Upper lobe of left lung (tissue), 6 donors: ENCODE results near the gene CNTNAP2. TPM values are rescaled to one million over a fixed set of nuclear protein-coding genes. Genes with fewer than 3 reads are reported as not detected.
"Not testable (repeated sequence)": the region's sequence is repeated elsewhere in the genome, so short reads cannot be mapped to it uniquely, and the experiment has no call there.

Source experiments
- ATAC-seq, 2 donors: fragments of 200-7000 bp; cut with Tn5 transposase; one replicate each; pipeline ENCODE4 v1.9.1; 2022; ENCODE audit warnings: mild to moderate bottlenecking in 2 of 2, moderate library complexity in 2 of 2; ENCODE audit not compliant: low FRiP score in 2 of 2
- DNase-seq, 2 donors: peaks; one replicate each; pipeline ENCODE4 v3.0.0-alpha.2; 2019 to 2020
- H3K27ac ChIP-seq, 4 donors: fragments of 200-600 bp; sonication (generic); one replicate each; pipeline ENCODE4 v1.5.1; 2016 to 2019
- H3K27me3 ChIP-seq, 4 donors: fragments of 200-600 bp; sonication (generic); one replicate each; pipeline ENCODE4 v1.5.1; 2017 to 2019
- H3K36me3 ChIP-seq, 4 donors: fragments of 200-600 bp; sonication (generic); one replicate each; pipeline ENCODE4 v1.5.1; 2016 to 2019
- H3K4me1 ChIP-seq, 4 donors: fragments of 200-600 bp; sonication (generic); one replicate each; pipeline ENCODE4 v1.5.1; 2018 to 2019
- H3K4me3 ChIP-seq, 4 donors: fragments of 200-600 bp; sonication (generic); one replicate each; pipeline ENCODE4 v1.5.1; 2017 to 2019; ENCODE audit warnings: mild to moderate bottlenecking in 2 of 4, moderate library complexity in 1 of 4
- H3K9me3 ChIP-seq, 4 donors: fragments of 200-600 bp; sonication (generic); one replicate each; pipeline ENCODE4 v1.5.1; 2018 to 2019
- EP300 ChIP-seq, 4 donors: sonication (generic); formaldehyde crosslinking; IDR thresholded peaks; one replicate each; pipeline ENCODE4 v1.5.1; 2017; ENCODE audit warnings: antibody characterized with exemption in 4 of 4, control low read depth in 2 of 4
- POLR2A ChIP-seq, 4 donors: fragments of 450-650 bp; IDR thresholded peaks; one replicate each; pipeline ENCODE4 v1.5.1; 2016 to 2017; ENCODE audit warnings: antibody characterized with exemption in 4 of 4, mild to moderate bottlenecking in 2 of 4
- POLR2AphosphoS5 ChIP-seq, 2 donors: sonication (generic); formaldehyde crosslinking; IDR thresholded peaks; one replicate each; pipeline ENCODE4 v1.5.1; 2017; ENCODE audit warnings: antibody characterized with exemption in 2 of 2
- WGBS, 2 donors: methylation state at CpG; one replicate each; pipeline ENCODE4 v1.1.5; 2017 to 2018; 5-methylcytosine and 5-hydroxymethylcytosine counted together
- total RNA-seq, 6 donors: library from RNA; depleted of rRNA in 4 of 6; stranded (reverse); fragments of >200 nt in 4 of 6; gene quantifications; one replicate each; pipeline versions ENCODE4 v1.1.0 to v1.2.1, GENCODE V29; 2016 to 2021
- TF ChIP-seq, protein P1 (sequence below), 6 experiments: fragments of 450-650 bp in 4 of 6; fragments of 200-600 bp in 2 of 6; sonication (generic) in 2 of 6; IDR thresholded peaks; one replicate each; pipeline ENCODE4 v1.5.1; 2016 to 2019; ENCODE audit warnings: antibody characterized with exemption in 6 of 6
- donor health status: DM: no; HTN: no; CAD: no; lungs with moderate emphysema.
- donor health status: DM: no; HTN: yes; CAD: no; lungs with severe emphysema.

Gene CNTNAP2
- total RNA-seq, 6 donors from 2014 or later: 0.06 to 1.0 (median 0.37) TPM

DNA sequence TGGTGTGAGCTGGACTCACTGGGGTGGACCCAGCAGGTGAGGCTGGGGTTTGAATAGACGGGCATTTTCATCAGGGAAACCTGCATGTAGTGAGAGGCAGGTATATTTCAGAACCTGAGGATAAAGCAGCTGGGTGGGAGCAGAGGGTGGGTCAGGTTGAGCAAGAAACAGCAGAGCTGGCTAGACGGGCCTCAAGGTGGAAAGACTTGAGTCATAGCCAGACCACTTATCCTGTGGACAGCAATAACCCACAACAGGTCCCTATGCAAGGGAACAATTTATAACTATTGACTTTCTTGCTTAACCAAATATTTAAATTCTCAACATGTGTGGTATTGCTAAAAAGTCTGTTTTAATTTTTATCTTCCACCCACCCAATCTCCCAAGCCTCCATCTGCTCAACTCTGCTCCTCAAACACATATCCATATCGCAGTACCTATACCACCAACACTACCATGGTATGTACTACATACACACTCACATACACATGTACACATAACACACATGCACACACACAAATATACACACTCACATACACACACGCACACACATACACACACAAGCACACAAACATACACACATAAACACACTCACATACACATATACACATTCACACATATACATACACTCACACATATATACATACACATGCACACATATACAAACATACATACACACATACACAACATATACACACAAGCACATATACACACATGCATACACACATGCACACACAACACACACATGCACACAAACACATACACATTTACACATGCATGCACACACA is 2345.0 kb downstream of the CNTNAP2 start:
- ATAC-seq (no peak), DNase-seq (peak in 1 of 2 donors; percentile 25)
- H3K27ac ChIP-seq: no peak overlapping the region
- 73 to 74% methylated on average over 4 of the region's 4 CpGs for WGBS, 2 donors
- H3K9me3 ChIP-seq: no peaks in the 10 kb centered on the region
- no peaks in the 10 kb centered on the region for H3K4me1 ChIP-seq
- TF ChIP-seq EP300 (IDR thresholded peaks at IDR 0.05): no peak
- TF ChIP-seq POLR2A (IDR thresholded peaks at IDR 0.05): no peak
- no peak for TF ChIP-seq POLR2AphosphoS5 (IDR thresholded peaks at IDR 0.05)
- TF ChIP-seq, protein P1, sequence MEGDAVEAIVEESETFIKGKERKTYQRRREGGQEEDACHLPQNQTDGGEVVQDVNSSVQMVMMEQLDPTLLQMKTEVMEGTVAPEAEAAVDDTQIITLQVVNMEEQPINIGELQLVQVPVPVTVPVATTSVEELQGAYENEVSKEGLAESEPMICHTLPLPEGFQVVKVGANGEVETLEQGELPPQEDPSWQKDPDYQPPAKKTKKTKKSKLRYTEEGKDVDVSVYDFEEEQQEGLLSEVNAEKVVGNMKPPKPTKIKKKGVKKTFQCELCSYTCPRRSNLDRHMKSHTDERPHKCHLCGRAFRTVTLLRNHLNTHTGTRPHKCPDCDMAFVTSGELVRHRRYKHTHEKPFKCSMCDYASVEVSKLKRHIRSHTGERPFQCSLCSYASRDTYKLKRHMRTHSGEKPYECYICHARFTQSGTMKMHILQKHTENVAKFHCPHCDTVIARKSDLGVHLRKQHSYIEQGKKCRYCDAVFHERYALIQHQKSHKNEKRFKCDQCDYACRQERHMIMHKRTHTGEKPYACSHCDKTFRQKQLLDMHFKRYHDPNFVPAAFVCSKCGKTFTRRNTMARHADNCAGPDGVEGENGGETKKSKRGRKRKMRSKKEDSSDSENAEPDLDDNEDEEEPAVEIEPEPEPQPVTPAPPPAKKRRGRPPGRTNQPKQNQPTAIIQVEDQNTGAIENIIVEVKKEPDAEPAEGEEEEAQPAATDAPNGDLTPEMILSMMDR (IDR thresholded peaks at IDR 0.05): no peak
- no peaks in the 10 kb centered on the region for H3K27me3 ChIP-seq
- H3K36me3 ChIP-seq: no peaks in the 10 kb centered on the region
- H3K4me3 ChIP-seq: no peak overlapping the region

DNA sequence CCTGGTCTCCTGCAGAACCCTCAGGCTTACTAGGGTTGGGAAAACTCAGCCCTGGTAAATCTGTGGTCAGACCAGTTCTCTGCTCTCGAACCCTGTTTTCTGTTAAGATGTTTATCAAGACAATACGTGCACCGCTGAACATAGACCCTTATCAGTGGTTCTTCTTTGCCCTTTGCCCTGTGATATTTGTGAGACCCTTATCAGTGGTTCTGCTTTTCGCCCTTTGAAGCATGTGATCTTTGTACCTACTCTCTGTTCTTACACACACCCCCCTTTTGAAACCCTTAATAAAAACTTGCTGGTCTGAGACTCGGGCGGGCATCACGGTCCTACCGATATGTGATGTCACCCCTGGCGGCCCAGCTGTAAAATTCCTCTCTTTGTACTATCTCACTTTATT is 2346.2 kb downstream of the CNTNAP2 start:
- not testable (repeated sequence) for ATAC-seq, H3K36me3 ChIP-seq, H3K4me3 ChIP-seq, H3K4me1 ChIP-seq, DNase-seq, H3K27me3 ChIP-seq, H3K9me3 ChIP-seq, H3K27ac ChIP-seq
- 90 to 96% methylated on average over 9 of the region's 9 CpGs for WGBS, 2 donors

DNA sequence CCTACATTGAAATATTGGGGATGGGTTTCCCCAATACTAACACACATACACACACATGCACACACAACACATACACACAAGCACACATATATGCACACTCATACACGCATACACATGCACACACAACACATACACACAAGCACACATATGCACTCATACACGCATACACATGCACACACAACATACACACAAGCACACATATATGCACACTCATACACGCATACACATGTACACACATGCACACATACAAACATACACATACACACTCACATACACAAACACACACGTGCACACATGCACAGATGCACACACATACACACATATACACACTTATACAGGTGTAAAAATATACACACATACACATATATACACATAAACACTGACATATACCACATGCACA is 2346.6 kb downstream of the CNTNAP2 start:
- TF ChIP-seq POLR2A (IDR thresholded peaks at IDR 0.05) (no peak), POLR2AphosphoS5 (IDR thresholded peaks at IDR 0.05) (no peak), EP300 (IDR thresholded peaks at IDR 0.05) (no peak)
- TF ChIP-seq, protein P1 (IDR thresholded peaks at IDR 0.05): no peak
- WGBS, 2 donors: 90 to 95% methylated on average over 4 of the region's 4 CpGs
- Histone ChIP-seq H3K4me1 (no peaks in the 10 kb centered on the region), H3K9me3 (no peaks in the 10 kb centered on the region), H3K4me3 (no peak overlapping the region), H3K27me3 (no peaks in the 10 kb centered on the region), H3K27ac (no peak overlapping the region), H3K36me3 (no peaks in the 10 kb centered on the region)
- ATAC-seq (peak in 1 of 2 donors; percentile 16), DNase-seq (no peak)

DNA sequence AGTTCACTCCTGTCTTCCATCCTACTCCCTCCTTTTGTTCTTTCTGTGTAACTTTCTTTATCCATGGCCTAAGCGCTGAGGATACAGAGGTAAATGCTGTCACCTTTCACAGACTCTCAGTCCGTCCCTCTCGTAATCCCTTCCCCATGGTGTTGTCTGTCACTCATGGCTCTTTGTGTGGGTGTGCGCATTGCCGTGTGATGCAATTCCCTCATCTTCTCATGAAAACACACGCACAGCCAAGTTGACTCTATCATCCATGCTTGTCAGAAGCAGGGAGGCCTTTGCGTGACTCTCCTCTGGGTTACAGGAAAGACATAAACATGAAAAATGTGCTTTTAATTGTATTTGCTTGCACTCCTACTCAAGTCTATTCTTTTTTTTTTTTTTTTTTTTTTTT is 2348.3 kb downstream of the CNTNAP2 start:
- Histone ChIP-seq H3K27me3 (no peaks in the 10 kb centered on the region), H3K9me3 (no peaks in the 10 kb centered on the region), H3K27ac (no peak overlapping the region), H3K4me3 (no peak overlapping the region), H3K4me1 (no peaks in the 10 kb centered on the region), H3K36me3 (no peaks in the 10 kb centered on the region)
- DNase-seq: no peak
- 84 to 92% methylated on average over 7 of the region's 7 CpGs for WGBS, 2 donors
- ATAC-seq: no peak
- TF ChIP-seq EP300 (IDR thresholded peaks at IDR 0.05) (no peak), POLR2A (IDR thresholded peaks at IDR 0.05) (no peak), POLR2AphosphoS5 (IDR thresholded peaks at IDR 0.05) (no peak)
- TF ChIP-seq, protein P1 (IDR thresholded peaks at IDR 0.05): no peak

DNA sequence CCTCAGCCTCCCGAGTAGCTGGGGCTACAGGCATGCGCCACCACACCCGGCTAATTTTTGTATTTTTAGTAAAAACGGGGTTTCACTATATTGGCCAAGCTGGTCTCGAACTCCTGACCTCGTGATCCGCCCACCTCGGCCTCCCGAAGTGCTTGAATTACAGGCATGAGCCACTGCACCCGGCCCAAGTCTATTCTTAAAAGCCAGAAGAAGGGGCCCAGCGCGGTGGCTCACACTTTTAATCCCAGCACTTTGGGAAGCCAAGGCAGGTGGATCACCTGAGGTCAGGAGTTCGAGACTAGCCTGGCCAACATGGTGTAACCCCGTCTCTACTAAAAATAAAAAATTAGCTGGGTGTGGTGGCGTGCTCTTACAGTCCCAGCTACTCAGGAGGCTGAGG is 2348.8 kb downstream of the CNTNAP2 start:
- 93 to 95% methylated on average over 15 of the region's 15 CpGs for WGBS, 2 donors
- H3K36me3 ChIP-seq, DNase-seq, H3K27me3 ChIP-seq, H3K27ac ChIP-seq, H3K4me1 ChIP-seq, H3K4me3 ChIP-seq, ATAC-seq, H3K9me3 ChIP-seq: not testable (repeated sequence)

DNA sequence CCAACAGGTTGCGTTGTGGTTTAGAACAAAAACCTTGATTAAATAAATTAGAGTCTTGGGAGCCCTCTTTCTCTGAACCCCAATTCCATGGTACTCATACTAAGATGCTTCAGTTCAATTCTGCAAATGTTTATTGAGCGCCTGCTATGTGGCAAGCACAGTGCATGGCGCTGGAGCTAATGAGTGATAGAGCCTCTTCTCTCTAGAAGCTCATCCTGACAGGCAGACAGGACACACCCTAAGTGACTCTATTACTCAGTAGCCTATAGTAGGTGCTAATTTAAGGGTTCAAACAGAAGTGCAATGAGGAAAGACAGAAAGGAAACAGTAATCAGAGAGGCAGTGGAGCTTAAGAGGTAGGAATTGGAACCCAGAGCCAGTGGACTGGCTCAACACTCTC is 2349.5 kb downstream of the CNTNAP2 start:
- no peak overlapping the region for H3K27ac ChIP-seq
- no peaks in the 10 kb centered on the region for H3K9me3 ChIP-seq
- no peak overlapping the region for H3K4me3 ChIP-seq
- H3K4me1 ChIP-seq: no peaks in the 10 kb centered on the region
- ATAC-seq (no peak), DNase-seq (no peak)
- 88 to 89% methylated on average over 3 of the region's 3 CpGs for WGBS, 2 donors
- H3K36me3 ChIP-seq: no peaks in the 10 kb centered on the region
- TF ChIP-seq POLR2A (IDR thresholded peaks at IDR 0.05) (no peak), EP300 (IDR thresholded peaks at IDR 0.05) (no peak), POLR2AphosphoS5 (IDR thresholded peaks at IDR 0.05) (no peak)
- TF ChIP-seq, protein P1 (IDR thresholded peaks at IDR 0.05): no peak
- no peaks in the 10 kb centered on the region for H3K27me3 ChIP-seq
